HG03565 (cell line): ENCODE data around the gene TESMIN.

ENCODE experiments used
- ATAC-seq: cut with Tn5 transposase; IDR thresholded peaks from one replicate; pipeline ENCODE4 v1.9.1; 2021; ENCODE audit warnings: mild to moderate bottlenecking, moderate library complexity; ENCODE audit not compliant: unreplicated experiment

The TESMIN gene

DNA sequence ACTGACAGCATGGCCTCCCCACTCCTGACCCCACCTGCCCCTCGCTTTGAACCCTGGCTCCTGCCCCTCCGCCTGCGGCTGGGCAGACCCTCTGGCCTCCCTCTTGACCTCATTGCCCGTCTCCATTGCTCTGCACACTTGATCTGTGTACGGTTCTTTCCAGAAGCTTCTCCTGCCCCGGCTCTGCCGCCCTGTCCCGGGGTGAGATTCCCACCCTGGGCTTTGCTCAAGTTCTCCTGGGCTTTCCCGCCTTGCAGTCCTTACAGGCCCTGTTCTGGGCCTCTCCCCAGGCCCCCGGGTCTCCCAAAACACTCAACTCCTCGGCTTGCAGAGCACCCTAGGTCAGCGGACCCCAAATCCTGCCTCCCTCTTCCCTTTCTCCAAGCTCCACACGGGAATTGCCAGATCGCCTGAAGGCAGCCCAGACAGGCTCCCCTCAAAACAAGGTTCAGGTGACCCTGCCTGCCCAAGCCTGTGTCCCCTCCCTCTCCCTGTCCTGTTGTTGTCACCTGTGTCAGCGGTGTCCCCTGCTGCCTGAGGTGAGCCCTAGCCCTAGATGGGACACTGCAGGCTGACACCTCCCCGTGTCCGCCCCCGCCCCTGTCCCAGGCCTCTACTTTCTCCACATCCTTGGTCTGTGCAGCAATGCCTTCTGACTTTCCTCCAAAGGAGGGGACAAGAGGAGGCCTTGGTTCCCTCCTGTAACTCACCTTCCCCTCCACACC is 65.5 kb downstream of the TESMIN start:
- ATAC-seq = no peak

DNA sequence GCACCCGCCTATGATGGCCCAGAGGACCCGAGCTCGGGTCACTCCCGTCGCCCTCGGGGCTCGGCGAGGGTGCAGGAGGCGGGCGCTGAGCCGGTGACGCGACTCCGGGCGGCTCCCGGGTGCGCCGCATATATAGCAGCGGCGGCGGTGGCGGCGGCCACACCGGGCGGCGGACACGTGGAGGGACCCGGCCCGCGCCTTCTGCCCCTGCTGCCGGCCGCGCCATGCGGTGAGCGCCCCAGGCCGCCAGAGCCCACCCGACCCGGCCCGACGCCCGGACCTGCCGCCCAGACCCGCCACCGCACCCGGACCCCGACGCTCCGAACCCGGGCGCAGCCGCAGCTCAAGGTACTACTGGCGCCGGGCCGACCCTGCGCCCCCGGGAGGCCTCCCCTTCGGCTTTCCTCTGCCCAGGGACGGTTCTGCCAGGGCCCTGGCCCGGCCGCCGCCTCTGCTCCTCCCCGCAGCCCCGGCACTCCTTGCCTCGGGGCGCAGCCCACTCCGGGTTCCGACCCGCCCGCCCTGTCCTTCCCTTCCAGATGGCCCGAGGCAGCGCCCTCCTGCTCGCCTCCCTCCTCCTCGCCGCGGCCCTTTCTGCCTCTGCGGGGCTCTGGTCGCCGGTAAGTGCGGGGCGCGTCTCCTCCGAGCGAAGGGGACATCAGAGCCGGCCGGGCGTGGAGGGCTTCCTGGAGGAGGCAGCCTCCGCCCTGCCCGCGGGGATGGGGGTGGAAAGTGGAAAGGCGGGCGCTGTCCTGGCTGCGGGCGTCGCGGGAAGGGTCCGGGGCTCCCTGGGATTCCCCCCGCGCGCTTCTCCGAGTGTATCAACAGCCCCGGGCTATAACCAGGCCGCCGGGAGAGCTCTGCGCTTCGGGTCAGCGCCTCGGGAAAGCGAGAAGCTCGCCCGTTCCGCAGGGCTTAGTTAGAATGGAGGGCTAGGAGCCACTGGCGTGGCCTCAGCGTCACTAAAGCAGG is 66.6 kb downstream of the TESMIN start, which contains the start of gene GAL:
TSS of gene GAL (plus strand) at position 160 of the 972 bp plus-strand sequence. CDS start at position 540, 380 bp downstream.
- no peak for ATAC-seq

DNA sequence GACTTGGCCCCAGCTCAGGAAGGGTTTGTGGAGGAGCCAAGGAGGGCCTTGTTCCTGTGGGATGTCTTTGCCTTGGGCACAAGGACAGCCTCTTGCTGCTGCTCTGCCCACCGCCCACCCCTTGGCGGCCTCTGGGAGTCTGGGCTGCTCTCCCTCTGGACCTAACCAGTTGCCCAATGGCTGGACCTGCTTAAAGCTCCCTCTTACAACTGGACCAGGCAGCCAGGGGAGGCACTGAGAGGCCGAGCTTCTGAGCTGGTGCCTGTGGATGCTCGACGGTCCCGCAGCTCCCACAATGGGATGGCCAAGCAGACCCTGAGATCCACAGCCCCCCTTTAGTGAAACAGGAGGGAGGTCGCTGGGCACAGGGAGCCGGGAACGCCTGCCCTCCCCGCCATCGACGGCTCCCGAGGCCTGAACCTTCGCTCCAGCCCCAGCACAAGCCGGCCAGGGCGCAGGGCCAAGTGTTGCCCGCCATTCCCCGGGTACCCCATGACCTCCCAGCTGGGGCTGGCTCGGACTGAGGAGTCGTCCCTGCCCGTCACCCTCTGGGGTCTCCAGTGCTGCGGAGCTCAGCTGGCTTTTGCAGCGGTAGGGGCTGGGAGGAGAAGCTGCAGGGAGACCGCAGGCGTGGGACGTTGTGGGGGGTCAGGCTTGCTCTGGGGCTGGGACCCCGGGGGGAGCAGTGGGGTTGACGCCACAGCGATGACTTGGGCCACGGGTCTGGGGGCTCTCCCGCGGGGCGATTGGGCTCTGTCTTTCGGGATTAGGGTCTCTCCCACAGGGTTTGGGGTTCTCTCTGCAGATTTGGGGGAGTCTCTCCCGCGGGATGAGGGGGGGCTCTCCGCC is 67.6 kb downstream of the TESMIN start:
- no peak for ATAC-seq

DNA sequence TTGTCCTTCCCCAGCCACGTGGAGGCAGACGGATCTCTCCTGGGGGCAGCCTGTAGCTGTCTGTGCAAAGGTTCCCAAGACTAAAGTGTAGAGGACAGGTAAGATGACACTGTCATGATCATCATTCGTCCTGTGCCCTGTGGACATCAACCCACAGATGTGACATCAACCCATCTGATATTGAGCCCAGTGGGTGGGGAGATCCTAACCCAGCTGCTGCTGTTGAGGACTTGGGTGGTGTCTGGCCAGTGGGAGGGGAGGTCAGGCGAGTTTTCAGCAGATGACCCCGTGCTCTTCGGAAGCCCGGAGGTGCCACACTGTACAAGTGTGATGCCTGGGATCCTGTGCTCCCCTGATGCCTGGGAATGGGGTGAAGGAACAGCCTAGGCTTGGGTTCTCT is 68.2 kb downstream of the TESMIN start:
- no peak for ATAC-seq

DNA sequence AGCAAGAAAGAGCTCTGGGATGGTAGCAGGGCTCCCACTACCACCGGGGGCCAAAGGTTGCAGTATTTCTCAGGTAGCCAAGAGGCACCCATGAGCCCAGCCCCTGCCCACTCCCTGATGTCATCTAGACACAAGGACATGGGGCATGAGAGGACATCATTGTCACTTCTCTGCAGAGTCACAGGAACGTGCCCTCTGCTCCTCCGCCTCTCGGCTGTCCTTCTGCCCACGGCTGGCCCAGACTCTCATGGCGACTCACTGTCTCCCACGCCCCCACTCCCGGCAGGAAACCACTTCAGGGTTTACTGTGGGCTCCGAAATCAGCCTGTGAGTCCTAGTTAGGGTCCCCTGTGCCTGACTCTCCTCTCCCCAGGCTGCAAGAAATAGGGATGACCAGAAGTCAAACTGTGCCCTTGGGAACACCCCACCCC is 68.8 kb downstream of the TESMIN start:
- no peak for ATAC-seq

DNA sequence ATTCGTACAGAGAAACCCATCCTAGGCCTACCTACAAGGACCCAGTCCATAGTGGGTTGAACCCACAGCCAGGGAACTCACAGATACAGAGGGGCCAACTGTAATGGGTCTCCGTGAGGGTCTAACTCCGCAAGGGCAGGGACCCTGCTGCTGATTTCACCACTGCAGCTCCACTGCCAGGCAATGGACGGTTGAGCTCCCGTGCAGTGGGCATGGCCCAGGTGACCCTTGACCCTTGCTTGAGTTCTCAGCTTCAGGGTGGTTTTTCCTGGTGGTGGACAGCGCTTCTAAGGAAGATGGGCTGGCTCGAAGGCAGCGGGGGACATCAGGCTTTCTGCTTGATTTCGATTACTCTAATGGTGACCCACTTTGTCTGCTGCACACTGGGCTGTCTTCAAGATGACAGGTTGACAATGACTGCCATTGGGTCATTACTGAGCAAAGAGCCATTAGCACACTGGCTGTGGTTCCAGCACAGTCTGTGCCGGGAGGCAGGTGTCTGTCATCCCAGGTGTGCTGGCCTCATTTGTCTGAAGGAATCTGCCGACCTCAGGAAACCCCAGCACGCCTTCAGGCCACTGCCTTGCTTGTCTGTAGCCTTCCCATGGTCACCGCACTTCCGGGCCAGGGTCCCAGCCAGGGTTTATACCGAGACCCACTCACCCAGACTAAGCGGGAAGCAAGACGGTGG is 70.6 kb downstream of the TESMIN start:
- no peak for ATAC-seq

DNA sequence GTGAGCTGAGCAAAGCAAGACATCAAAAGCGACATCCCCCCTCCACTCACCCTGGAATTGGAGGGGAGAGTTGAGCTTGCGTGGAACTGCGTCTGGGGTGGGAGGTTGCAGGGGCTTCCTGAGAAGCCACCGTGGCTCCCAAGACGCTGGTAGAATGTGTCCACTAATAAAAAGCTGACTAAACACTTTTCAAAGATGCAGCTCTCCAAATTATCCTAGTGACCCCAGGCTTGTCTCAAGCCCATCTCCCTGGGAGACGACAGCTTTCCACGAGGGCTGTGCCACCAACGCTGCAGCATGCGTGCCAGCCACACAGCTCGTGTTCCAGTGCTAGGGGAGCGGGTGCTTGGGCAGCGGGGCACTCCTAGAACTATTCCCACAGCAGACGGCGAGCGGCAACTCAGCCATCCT is 73.3 kb downstream of the TESMIN start:
- no peak for ATAC-seq

DNA sequence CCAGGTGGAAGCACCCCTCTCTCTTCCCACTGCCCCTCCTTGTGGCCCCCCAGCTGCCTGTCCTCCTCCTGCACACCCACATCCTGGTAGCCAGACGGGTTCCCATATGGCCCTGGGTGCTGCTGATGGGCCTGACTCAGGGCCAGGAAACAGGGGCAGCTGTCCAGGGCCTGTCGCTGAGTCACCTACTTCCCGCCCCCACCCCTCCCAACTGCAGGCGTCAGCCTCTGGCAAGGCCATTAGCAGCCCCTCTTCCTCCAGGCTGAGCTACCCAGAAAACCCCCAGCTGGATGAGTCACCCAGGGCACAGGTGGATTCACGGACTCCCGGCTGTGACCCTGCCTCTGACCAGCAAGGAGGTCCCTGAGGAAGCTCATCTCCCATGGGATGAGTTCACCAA is 73.9 kb downstream of the TESMIN start:
- no peak for ATAC-seq

DNA sequence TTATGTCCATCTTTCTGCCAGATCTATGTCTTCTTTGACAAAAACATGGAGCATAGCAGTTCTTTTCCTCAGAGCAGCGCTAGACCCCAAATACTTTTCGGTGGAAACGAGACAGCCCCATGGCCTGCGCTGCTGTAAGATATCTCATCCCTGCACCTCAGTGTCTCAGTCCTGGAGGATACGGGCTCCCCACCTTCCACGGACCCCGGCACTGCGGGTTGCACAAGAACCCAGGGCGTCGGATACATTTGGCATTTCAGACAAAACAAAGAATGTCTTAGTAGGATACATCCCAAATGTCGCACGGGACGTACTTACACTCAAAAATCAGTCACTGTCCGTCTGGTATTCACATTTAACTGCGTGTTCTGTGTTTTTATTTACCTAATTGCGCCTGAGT is 76.9 kb downstream of the TESMIN start:
- no peak for ATAC-seq

DNA sequence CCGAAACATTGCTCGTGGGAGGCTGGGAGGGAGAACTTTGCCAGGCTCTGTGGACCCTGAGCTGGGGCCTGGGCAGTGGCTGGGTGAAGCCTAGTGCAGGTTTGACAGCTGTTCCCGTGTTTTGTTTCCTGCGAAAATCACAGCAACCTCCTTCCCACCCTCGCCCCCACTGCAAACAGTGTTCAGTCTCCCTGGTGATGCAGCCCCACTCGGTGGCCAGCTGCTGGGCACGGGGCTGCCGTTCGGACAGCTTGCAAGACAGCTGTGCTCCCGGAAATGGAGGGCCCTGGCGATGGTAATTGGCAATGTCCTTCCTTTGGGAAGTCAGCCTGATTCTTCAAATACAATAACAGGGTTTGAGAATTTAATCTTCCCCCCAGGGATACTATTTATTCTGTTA is 77.3 kb downstream of the TESMIN start:
- no peak for ATAC-seq

DNA sequence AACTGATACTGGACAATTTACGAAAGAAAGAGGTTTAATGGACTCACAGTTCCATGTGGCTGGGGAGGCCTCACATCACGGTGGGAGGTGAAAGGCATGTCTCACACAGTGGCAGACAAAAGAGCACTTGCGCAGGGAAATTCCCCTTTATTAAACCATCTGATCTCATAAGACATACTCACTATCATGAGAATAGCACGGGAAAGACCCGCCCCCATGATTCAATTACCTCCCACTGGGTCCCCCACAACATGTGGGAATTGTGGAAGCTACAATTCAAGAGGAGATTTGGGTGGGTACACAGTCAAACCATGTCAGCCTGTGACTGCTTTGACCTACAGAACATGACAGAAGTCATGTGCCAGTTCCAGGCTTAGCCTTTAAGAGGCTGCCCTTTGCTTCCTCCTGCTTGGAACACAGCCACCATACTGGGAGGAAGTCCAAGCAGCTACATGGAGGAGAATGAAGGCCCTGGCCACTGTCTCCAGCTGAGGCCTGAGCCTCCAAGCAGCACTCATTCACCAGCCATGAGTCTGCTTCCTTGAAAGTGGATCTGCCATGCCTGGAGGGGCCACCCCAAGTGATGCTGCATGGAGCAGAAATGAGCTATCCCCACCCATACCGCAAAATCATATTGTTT is 77.9 kb downstream of the TESMIN start:
- no peak for ATAC-seq

DNA sequence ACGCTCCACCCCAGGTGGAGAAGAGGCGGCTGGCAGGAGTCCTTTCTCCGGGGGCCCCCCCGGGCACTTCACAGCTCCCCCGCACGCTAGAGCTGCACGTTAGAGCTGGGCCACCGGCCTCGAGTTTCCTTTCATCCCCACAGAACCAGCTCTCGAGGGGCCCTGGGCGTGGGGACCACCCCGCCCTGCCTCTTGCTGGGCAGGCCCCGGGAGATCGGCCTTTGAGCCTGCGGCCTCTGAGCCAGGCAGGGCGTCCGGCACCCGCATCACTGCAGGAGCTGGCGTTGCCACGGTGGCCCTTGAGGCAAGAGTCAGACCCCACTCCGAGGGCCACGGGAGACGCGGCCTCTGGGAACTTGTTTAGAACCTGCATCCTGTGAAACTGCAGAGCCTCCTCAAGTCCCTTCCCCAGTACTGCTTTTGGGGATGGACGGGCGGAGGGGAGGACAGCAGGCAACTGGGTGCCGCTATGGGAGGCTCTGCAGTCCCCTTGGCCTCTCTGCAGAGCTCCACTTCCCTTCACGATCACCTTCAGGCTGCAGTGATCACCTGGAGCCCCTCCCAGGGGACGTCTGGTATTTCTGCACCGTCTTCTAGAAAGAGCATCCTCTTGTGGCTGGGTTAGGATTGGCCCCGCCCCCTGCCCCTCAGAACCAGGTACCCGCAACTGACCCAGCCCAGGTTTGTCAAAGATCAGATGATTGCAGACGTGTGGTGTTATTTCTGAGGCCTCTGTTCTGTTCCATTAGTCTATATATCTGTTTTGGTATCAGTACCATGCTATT is 80.9 kb downstream of the TESMIN start:
- no peak for ATAC-seq

DNA sequence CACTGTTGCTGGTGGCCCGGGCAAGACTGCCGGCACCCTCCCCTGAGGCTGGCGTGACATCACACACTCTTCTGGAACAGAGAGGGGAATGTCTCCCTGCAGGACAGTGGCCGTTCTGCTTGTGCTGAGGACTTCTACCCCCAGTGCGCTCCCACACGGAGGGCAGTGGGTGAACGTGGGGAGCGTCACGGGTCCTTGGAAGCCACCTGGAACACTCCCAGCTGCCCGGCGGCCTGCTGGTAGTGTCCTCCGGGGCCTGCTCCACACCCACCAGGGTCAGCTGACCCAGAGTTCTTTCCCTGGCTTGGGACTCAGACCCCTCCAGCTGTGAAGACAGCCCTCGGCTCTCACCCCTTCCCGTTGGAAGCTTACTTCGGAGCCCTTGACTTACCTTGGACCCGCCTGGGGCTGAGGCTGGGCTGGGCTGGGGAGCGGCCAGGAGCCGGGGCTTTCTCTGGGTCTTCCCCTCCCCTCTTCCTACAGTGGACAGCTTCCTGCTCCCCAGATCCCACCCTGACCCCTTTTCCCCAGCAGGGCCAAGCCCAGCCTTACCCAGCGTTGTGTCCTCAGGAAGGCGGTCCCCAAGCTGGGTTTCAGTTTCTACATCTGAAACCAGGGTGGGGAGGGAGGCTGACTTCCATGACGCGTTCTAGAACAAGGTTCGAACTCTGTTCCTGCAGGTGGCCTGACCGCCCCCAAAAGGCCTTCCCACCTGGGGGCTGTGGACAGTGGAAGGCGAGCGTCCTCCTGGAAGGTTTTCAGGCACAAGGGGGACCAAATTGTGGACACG is 81.8 kb downstream of the TESMIN start:
- no peak for ATAC-seq

DNA sequence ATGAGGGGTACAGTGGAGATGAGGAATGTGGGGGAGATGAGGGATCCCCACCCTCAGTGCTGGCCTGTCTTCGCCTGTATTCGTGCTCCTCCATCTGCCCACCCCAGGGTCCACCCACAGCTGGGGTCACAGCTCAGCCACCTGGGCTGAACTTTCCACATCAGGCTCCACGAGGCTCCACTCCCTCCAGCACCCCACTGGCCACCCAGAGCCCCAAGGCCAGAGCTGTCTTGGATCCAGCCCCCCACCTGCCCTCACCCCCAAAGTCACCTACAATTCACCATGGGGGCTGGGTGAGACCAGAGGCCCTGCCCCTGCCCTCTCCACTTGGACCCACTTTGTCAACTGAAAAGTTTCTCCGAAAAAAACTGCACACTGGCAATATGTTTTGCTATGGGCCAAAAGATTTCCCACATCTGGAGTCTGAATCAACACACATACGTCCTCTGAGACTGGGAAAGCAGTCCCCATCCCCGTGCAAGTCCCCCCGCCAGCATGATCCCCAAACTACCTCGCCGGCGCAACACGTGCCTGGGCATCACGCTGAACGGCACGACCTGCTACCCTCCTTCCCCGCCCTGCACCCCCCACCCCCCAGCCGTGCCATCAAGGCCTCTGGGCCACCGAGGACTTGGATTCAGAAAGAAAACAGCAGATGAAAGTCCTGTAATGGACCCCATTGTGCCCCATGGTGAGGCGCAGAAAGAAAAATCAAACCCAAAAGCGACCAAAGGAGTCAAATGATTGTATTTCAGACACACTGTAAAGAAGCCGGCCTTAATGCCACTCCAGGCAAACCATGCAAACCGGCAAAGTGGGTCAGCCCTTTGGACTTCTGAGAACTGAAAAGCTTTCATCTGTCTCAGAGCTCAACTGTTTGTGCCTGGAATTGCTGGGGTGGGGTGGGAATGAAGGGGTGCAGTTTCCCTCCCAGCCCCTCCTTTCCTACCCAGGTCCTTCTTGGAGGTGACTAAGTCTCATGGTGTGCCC is 83.5 kb downstream of the TESMIN start:
- ATAC-seq = no peak

DNA sequence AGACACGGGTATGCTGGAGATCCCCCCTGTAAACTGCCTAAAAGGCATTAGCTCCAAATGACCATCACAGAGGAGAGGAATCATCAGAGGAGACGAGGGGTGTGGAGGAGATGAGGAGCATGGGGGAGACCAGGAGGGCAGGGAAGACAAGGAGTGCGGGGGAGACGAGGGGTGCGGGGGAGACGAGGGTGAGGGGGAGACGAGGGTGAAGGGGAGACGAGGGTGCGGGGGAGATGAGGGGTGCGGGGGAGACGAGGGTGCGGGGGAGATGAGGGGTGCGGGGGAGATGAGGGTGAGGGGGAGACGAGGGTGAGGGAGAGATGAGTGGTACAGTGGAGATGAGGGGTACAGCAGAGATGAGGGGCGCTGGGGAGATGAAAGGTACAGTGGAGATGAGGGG is 84.5 kb downstream of the TESMIN start:
- no peak for ATAC-seq

DNA sequence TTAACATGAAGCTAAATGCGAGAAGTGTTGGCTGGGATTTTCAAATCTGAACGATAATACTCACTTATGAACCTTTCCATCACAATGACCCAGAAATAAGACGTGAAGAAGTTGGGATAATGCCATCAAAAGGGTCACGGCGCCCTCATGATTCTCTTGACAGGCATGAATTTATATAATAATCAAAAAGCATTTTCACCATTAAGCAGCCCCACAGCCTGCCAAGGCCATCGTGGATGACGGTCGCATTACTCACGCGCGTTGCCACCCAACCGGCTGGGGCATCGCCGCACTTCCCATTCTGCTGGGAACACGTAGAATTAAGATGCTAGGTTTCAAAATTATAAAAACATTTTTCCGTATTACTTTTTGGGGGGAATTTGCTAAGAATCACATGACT is 85.9 kb downstream of the TESMIN start:
- ATAC-seq = no peak

DNA sequence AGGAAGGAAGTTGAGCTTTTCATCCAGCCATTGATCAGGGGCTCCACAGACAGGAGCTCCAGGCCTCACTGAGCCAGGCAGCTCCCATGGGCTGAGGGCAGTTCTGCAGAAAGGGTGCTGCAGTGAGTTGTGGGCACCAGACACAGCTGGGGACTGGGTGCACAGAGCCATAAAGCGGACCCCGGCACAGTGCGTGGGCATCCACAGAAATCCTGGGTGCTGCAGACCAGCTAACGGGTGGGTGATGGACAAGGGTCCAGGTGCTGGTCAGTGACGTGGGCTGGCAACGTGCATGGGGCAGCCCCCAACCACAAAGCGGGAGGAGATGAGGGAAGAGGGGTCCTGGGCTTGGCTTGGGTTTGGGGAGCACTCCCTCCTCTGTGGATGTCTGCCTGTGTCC is 86.4 kb downstream of the TESMIN start:
- no peak for ATAC-seq
